Activated T-helper 2 cell treated with anti-CD3 and anti-CD28 coated beads, Interferon-gamma antibody, Interleukin-2, Interleukin-4, amounts not matched to agents 10 μg/mL and 5 μg/mL and 100 μg/mL, durations not matched to agents 14 hours and 24 hours and 36 hours (primary cell): ENCODE results near the gene FTO. TPM values are rescaled to one million over a fixed set of nuclear protein-coding genes. Genes with fewer than 3 reads are reported as not detected.

Experiments used
- DNase-seq: peaks from one replicate; pipeline ENCODE4 v3.0.0; 2021; ENCODE audit warnings: low spot score
- H3K27ac Mint-ChIP-seq: one replicate; pipeline ENCODE4 v1.8.0; 2021; ENCODE audit warnings: mixed read lengths
- H3K27me3 Mint-ChIP-seq: one replicate; pipeline ENCODE4 v1.8.0; 2021; ENCODE audit warnings: low read depth, mixed read lengths
- H3K36me3 Mint-ChIP-seq: one replicate; pipeline ENCODE4 v1.8.0; 2021; ENCODE audit warnings: low read depth, mixed read lengths
- H3K4me1 Mint-ChIP-seq: one replicate; pipeline ENCODE4 v1.8.0; 2021; ENCODE audit warnings: low read depth, mixed read lengths
- H3K4me3 Mint-ChIP-seq: one replicate; pipeline ENCODE4 v1.8.0; 2021; ENCODE audit warnings: low read depth, mild to moderate bottlenecking, moderate library complexity, mixed read lengths
- H3K9me3 Mint-ChIP-seq: one replicate; pipeline ENCODE4 v1.8.0; 2021; ENCODE audit warnings: mixed read lengths
- intact Hi-C: fragments of 100-400 bp; cut with micrococcal nuclease; formaldehyde crosslinking; loops from one replicate; pipeline ENCODE4 v1.15.1; 2023
- total RNA-seq: library from RNA; stranded (reverse); gene quantifications from 2 replicates; pipeline ENCODE4 v1.2.3, GENCODE V29; 2022

FTO gene
- total RNA-seq, 1 donor from 2014 or later = 62.7 TPM

GRCh38 chr16:54165912-54166865 lies 462.2 kb downstream of the FTO start:
- no peak overlapping the region for H3K27ac Mint-ChIP-seq

DNA sequence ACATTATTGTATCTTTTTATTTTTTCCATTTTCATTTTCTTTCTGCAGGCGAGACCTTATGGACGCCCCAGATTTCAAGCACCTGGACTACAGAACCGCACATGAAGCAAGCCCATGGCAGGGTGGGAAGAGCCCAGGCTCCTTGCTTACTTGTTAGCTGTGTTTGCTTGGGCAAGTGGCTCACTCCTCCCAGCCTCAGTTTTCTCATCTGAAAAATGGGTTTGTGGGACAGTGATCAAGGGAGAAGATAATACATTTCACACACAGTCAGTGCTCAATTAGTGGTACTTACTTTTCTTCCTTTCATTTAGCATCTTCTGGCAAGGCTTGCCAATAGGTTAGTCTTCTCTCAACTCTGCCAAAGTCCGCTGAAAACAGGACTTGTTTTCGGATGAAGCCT lies 465.2 kb downstream of the FTO start:
- no peak overlapping the region for H3K4me3 Mint-ChIP-seq
- intact Hi-C loops = no loop called here
- H3K36me3 Mint-ChIP-seq = no peaks in the 10 kb centered on the region
- peaks cover 16% of the 10 kb centered on the region for H3K27me3 Mint-ChIP-seq
- no peak overlapping the region for H3K27ac Mint-ChIP-seq
- no peaks in the 10 kb centered on the region for H3K4me1 Mint-ChIP-seq
- no peaks in the 10 kb centered on the region for H3K9me3 Mint-ChIP-seq
- no peak for DNase-seq

More at GRCh38 chr16:54165912-54166865, 462.2 kb downstream of the FTO start:
- intact Hi-C loops = no loop called here
- DNase-seq = no peak
- Mint-ChIP-seq H3K4me3 (no peak overlapping the region), H3K4me1 (no peaks in the 10 kb centered on the region), H3K36me3 (no peaks in the 10 kb centered on the region), H3K27me3 (peaks cover 3% of the 10 kb centered on the region), H3K9me3 (no peaks in the 10 kb centered on the region)

DNA sequence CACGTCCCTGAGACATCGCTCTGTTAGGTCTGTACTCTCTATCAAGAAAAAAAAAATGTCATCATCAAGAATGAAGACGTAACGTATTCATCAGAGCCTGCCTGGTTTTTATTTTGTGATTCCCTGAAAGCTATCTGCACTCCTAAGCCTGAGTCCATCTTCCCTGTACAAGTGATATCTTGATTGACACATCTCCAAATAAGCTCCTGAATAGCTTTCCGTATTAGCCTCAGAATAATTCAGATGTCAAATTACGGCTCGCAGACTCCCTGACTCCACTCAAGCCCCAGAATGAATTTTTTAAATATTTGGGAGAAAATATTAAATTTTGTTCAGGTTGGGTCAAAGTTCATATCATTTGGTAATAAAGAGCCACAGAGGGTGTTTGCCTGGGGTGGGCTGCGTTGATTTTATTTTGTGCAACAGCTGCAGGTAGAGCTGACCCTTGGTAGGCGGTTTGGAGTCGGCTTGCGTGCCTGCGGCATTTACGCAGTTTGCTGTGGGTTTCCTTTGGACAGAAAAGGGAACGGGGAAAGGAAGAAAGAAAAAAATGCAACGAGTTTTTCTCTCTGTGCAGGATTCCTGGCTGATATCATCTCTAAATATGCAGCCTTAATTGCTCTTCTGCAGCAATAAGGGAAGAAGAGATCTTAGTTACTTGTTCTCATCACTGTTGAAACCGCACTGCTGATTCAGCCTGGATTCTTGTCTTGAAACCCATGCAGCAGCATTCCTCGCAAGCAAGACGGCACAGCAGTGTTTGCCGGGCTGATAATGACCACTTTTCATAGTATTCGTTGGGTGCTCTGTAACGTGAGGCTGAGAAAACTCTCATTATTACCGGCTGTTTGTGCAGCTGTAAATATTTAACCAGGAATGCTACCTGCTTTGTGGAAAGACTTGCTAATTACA lies 467.9 kb downstream of the FTO start:
- no peaks in the 10 kb centered on the region for H3K9me3 Mint-ChIP-seq
- H3K36me3 Mint-ChIP-seq = no peaks in the 10 kb centered on the region
- peaks cover 21% of the 10 kb centered on the region for H3K27me3 Mint-ChIP-seq
- no peak for DNase-seq
- no peak overlapping the region for H3K27ac Mint-ChIP-seq
- intact Hi-C loops = no loop called here
- H3K4me1 Mint-ChIP-seq = peaks cover 2% of the 10 kb centered on the region
- no peak overlapping the region for H3K4me3 Mint-ChIP-seq

DNA sequence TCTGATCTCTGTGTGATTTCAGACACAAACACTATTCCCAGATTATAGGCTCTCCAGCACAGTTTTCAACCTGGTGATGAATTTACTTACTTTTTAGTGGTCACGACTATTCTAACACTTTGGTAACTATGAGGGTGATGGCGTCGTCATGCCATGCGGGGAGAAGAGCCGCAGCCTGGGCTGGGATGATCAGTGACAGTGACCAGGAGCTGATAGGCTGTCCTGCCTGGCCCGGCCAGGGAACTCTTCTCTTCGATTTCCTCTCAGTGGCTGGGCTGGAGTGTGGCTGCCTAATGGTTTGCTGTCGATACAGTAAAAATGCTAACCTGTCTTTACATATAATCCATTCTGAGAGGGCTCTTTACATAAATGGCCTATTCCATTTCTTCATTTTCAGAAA lies 469.5 kb downstream of the FTO start:
- no peak for DNase-seq
- no peak overlapping the region for H3K27ac Mint-ChIP-seq
- H3K9me3 Mint-ChIP-seq = no peaks in the 10 kb centered on the region
- intact Hi-C loops = no loop called here
- peaks cover 21% of the 10 kb centered on the region for H3K27me3 Mint-ChIP-seq
- no peak overlapping the region for H3K4me3 Mint-ChIP-seq
- no peaks in the 10 kb centered on the region for H3K36me3 Mint-ChIP-seq
- H3K4me1 Mint-ChIP-seq = peaks cover 2% of the 10 kb centered on the region

DNA sequence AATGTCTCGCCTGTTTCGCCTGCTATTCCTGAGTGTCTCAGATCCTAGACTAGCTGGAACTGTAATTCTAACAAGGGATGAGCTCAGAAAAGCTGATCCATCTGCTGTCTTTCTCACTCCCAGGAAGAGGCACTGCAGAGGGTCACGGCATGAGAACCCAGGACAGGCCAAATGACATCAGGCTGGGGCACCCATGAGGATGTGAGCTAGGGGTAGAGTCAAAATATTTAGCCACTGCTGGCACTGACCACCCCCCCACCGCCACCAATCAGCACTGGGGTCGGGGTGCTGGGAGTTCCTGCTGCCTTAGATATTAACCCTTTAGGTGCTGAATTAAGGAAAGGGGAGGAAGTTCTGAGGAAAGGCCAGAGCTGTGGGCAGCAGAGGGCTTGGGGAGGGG lies 470.2 kb downstream of the FTO start:
- no peaks in the 10 kb centered on the region for H3K36me3 Mint-ChIP-seq
- H3K27me3 Mint-ChIP-seq = peaks cover 21% of the 10 kb centered on the region
- no peak overlapping the region for H3K4me3 Mint-ChIP-seq
- peaks cover 2% of the 10 kb centered on the region for H3K4me1 Mint-ChIP-seq
- no peak for DNase-seq
- H3K9me3 Mint-ChIP-seq = no peaks in the 10 kb centered on the region
- intact Hi-C loops = no loop called here
- H3K27ac Mint-ChIP-seq = no peak overlapping the region

GRCh38 chr16:54174750-54175149 lies 470.8 kb downstream of the FTO start:
- intact Hi-C loops = no loop called here
- no peak for DNase-seq
- peaks cover 2% of the 10 kb centered on the region for H3K4me1 Mint-ChIP-seq
- H3K4me3 Mint-ChIP-seq = no peak overlapping the region
- H3K27me3 Mint-ChIP-seq = peaks cover 21% of the 10 kb centered on the region
- no peaks in the 10 kb centered on the region for H3K9me3 Mint-ChIP-seq
- H3K36me3 Mint-ChIP-seq = no peaks in the 10 kb centered on the region
- H3K27ac Mint-ChIP-seq = no peak overlapping the region

- intact Hi-C loops = no loop called here
- H3K4me1 Mint-ChIP-seq = peaks cover 2% of the 10 kb centered on the region
- H3K27ac Mint-ChIP-seq = no peak overlapping the region
- H3K9me3 Mint-ChIP-seq = no peaks in the 10 kb centered on the region
- peaks cover 21% of the 10 kb centered on the region for H3K27me3 Mint-ChIP-seq
- H3K4me3 Mint-ChIP-seq = no peak overlapping the region
- H3K36me3 Mint-ChIP-seq = no peaks in the 10 kb centered on the region
- DNase-seq = no peak
These were observed 471.2 kb downstream of the FTO start for GRCh38 chr16:54175169-54175551.

- Mint-ChIP-seq H3K4me1 (peaks cover 2% of the 10 kb centered on the region), H3K9me3 (no peaks in the 10 kb centered on the region), H3K27me3 (peaks cover 18% of the 10 kb centered on the region), H3K36me3 (no peaks in the 10 kb centered on the region), H3K27ac (no peak overlapping the region), H3K4me3 (no peak overlapping the region)
- intact Hi-C loops = no loop called here
- DNase-seq = no peak
These were observed 471.8 kb downstream of the FTO start for GRCh38 chr16:54175552-54176375.

DNA sequence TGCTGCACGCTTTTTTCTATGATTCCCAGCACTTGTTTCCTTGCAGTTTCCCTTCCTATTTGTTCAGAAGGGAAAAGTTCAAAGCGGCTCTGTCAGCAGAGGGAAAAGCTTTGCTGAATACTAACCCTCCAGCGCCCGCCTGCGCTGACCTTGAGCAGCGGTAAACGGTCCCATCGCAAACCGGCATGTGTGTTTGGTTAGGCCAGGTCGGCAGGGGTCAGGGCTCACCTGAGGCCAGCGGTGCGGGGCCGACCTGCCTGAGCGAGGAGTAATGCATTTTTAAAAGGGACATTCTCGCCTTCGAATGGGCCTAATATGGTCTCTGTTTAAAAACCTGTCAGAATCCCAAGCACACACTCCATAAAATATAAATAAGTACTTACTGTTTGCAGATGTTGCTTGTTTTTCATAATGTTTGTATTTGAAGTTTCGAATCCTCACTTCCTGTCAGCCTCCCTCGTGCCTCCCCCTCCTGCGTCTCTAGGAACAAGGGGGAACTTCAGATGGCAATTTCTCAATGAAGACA lies 472.5 kb downstream of the FTO start:
- no peak for DNase-seq
- Mint-ChIP-seq H3K9me3 (no peaks in the 10 kb centered on the region), H3K27me3 (peaks cover 18% of the 10 kb centered on the region), H3K4me1 (peaks cover 2% of the 10 kb centered on the region), H3K4me3 (no peak overlapping the region), H3K27ac (no peak overlapping the region), H3K36me3 (no peaks in the 10 kb centered on the region)
- intact Hi-C loops = no loop called here

DNA sequence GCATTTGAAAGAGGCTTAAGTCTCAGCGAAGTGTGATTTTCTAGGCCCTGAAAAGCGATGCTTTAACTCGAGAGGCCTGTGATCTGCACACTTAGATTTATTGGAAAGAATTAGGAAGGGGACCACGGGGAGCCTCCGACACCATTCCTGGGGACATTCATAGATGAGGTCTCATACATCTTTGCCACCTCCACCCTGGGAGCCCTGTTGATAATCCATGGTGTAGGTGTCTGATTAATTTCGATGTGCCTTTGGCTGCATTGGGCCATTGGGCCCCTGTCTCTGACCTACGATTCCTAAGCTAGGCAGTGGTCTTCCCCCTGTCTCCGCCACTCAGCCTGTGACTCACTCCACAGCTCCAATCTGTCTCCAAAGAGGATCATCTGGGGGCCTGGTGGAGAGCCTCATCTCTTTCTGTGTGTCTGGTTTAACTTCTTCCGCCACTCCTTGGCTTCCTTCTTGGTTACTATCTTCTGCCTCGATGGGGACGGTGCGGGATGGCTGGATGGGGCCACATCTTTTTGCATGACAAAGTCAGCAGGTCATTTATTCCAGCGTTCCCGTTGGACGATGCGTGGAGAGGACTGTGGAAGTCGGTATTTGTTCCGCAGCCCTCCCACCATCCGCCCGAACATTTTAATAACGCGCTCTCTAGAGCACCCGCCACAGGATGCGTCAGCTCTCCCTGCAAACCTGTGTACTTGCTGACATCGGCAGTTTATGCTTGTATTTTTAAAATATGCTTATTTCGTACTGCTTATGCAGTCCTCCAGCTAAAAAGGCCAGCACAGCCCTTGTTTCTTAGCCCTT lies 473.3 kb downstream of the FTO start:
- no peaks in the 10 kb centered on the region for H3K9me3 Mint-ChIP-seq
- no peak for DNase-seq
- peaks cover 12% of the 10 kb centered on the region for H3K27me3 Mint-ChIP-seq
- no peaks in the 10 kb centered on the region for H3K36me3 Mint-ChIP-seq
- no peak overlapping the region for H3K4me3 Mint-ChIP-seq
- no peak overlapping the region for H3K27ac Mint-ChIP-seq
- intact Hi-C loops = no loop called here
- peaks cover 2% of the 10 kb centered on the region for H3K4me1 Mint-ChIP-seq

- Mint-ChIP-seq H3K36me3 (no peaks in the 10 kb centered on the region), H3K4me1 (peaks cover 2% of the 10 kb centered on the region), H3K27me3 (peaks cover 12% of the 10 kb centered on the region), H3K9me3 (no peaks in the 10 kb centered on the region), H3K4me3 (no peak overlapping the region), H3K27ac (no peak overlapping the region)
- no peak for DNase-seq
- intact Hi-C loops = no loop called here
These were observed 474.0 kb downstream of the FTO start for GRCh38 chr16:54177862-54178477.
